GM19463 (cell line): ENCODE measurements around the gene UBAC2.
"Not testable (repeated sequence)": the region's sequence is repeated elsewhere in the genome, so short reads cannot be mapped to it uniquely, and the experiment has no call there.

Source experiments
- ATAC-seq: cut with Tn5 transposase; IDR thresholded peaks from one replicate; pipeline ENCODE4 v1.9.1; 2021; ENCODE audit warnings: mild to moderate bottlenecking, moderate library complexity; ENCODE audit not compliant: unreplicated experiment

UBAC2 gene

DNA sequence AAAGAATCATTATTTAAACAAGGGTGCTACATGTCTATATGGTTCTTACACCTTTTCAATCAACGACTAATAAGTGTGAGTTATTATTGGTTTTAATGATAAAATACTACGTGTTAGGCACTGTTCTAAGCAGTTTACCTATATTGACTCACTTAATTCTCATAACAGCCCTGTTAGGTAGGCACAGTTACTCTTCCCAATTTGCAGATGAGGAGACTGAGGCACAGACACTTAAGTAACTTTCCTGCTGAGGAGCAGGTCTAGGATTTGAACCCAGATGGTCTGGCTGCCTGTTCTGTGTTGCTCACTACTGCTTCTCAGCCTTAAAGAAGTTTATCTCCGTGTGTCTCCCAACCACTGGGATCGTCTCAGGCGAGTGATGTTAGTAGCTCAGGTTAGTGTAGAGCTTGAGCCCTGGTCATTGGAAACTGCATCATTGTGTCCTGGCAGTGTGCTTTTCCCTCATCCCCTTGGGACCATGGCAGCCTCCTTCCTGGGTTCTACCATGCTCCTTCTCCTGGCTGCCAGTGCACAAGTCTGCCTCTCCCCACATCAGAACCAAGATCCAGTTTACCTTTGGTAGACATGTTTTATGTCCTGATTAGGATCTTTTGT is 10.9 kb downstream of the UBAC2 start:
- ATAC-seq, result no peak

DNA sequence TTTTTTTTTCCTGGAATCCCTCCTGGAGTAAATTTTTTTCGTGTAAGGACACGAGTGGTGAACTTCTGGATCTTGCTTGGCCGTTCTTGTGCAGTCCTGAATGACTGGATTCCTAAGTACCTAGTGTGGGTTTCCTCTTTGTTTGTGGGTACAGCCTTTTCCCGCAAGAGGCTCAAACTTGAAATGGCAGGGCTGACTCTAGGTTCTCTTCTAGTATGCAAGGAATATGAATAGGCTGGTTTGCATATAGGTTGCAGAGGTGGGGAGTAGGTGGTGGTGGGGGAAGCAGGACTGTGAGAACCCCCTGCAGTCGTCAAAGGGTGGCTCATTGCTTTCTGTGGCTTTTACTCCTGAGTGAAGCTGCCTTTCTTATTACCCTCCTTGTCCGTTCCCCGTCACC is 13.6 kb downstream of the UBAC2 start:
- ATAC-seq, result peak; percentile 68

- no peak for ATAC-seq
Observed at GRCh38 chr13:99214731-99215130, 14.1 kb downstream of the UBAC2 start.

DNA sequence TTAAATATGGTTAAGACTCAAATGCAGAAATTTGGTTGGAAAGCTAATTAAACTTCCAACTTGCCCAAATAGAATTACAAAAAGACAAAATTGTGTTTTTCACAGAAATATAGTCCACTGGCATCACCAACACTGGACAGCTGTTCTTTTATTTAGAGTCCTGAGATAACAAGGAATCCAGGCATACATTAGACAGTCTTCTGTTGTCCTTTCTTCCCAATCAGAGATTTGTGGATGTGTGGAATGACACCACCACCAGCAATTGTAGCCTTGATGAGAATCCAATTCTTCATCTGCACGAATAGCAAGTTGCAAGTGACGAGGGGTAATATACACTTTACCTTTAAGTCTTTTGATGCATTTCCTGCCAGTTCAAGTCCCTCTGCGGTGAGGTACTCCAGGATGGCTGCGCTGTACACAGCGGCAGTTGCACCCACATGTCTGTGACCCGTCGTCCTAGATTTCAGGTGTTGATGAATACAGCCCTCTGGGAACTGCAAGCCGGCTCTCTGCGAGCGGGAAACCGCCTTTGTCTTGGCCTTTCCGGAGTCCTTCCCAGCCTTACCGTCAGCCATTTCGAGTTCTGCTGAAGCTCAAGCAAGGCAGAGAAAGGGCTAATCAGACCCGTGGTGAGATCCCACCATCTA is 14.7 kb downstream of the UBAC2 start:
- ATAC-seq, result no peak

DNA sequence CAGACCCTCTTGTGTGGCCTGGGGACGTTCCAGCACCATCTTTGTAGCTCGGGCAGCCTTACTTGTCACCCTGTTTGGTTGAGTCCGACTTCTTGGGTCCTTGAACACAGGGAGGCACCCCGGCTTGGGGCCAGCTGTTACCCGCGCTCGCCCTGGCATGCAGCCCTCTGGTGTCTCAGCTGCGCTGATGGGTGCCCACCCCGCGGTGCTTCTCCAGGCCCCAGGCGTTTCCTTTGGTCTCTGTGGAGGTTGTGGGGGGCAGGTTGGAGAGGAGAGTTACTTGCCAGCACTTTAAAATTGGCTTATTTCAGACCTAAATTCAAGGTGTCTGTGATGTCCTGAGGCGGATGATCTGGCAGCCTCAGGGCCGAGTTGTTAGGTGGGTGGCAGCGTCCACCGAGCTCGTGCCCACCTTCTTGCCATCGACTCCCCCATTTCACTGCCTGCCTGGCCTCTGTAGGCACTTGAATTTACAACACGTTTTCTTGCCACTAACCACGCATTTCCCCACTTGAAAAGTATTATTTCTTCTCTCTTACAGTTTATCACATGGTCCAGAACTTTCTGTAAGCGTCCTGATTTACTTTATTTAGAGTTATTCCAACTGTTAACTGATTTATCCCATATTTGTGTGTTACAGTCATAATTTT is 16.9 kb downstream of the UBAC2 start:
- no peak for ATAC-seq

DNA sequence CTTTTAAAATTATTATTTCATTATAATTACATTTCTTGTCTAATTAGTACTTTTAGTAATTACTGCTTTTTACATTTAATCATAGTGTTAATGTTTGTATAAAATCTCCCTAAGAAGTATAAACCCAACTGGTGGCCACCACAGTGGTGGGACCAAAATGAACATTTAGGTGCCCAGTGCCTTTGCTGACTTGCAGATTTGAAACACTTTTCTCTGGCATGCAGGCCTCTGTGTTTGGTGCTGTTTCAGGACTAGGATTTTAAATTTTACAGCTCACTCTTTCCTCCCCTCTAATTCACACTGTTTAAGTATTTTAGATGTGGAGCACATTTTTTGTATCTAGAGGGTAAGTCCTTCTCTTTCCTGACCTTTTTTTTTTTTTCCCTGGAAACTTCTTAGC is 17.5 kb downstream of the UBAC2 start:
- no peak for ATAC-seq

GRCh38 chr13:99218545-99218944 is 17.9 kb downstream of the UBAC2 start:
- no peak for ATAC-seq

DNA sequence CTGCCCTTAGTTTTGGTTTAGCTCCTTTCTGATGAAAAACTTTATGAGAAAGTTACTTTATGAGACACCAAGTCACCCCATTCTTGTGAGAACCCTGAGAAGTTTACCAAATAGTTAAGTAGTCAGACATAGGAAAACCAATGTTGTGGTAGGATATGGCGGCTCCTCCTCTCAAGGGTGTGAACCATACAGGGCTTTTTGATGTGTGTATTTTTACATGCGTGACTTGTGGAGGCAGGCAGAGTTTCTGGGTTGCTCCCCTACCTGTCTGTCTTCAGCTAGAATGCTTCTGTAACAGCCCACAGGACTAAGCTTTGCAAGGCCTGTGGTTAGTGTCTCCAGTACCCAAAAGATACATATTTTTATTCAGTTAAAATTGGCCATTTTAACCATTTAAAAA is 18.3 kb downstream of the UBAC2 start:
- no peak for ATAC-seq

DNA sequence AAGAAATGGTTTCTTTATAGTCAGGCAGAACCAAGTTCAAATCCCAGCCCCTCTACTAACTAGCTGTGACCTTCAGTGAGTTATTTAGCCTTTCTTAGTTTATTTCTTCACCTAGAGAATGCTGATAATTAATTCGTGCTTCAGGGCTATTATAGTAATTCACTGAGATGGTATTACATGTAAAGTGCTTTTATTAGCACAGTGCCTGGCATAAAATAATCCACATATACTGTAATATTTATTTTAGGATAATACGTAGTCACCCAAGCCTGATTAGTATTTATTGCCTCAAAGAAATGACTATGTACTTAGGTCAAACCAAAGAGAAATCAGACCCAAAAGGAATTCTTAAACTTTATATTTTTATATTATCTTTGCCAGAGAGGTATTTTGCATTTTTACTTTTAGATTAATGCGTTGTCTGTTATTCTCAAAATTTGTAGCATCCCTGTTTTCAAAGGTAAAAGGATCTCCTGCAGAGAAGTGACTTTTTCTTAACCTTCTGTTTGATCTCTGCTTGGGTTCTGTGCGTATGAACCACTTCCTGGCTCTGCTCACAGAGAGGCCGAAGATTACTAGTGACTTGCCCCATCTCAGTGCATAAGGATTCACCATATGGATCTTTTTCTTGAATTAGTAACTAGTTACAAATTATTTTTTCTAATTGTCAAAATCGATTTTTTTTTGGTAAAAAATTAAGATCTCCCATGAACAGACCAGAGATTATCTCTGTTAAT is 19.7 kb downstream of the UBAC2 start:
- ATAC-seq, result no peak

DNA sequence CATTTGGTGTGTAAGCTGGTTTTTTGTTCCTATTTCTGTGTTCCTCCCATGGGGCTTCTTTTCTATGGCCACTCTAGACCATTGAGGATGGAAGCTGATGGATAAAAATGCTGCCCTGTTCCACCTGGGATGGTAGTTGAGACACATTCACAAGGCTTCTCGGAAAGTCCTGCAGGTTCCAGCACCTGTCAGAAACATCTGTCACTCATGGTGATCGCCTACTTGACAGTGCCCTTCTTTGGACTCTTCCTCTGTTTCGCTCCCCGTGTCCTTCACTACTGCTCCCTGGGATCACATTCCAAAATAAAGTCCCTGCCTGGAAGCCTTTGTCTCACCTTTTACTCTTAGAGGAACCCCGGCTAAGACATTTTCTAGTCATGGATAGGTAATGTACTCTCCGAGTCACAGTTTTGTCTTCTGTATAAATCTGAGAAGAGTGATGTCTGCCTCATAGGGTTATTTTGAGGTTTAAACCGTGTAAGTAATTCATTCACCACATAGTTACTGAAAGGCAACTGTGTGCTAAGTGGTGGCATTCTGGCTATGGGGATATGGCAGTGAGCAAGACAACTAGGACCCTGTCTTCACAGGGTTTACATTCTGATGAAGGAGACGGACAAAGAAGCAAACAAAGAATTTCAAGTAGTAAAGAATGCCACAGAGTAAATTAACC is 21.0 kb downstream of the UBAC2 start:
- ATAC-seq, result no peak

DNA sequence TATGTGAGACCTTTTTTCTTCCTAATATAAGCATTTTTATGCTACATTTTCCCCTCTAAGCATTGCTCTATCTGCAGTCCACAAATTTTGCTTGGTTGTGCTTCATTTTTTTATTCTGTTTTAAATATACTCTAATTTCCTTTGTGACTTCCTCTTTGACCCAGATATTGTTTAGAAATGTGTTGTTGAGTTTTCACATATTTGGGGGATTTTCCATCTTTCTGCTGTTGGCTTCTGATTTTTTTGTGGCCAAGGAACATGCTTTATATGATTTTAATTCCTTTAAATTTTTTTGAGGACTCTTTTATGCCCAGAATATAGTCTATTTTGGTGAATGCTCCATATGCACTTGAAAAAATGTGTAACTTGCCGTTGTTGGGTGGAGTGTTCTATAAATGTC is 22.9 kb downstream of the UBAC2 start:
- ATAC-seq, result no peak

GRCh38 chr13:99224021-99224420 is 23.4 kb downstream of the UBAC2 start:
- ATAC-seq, result no peak

DNA sequence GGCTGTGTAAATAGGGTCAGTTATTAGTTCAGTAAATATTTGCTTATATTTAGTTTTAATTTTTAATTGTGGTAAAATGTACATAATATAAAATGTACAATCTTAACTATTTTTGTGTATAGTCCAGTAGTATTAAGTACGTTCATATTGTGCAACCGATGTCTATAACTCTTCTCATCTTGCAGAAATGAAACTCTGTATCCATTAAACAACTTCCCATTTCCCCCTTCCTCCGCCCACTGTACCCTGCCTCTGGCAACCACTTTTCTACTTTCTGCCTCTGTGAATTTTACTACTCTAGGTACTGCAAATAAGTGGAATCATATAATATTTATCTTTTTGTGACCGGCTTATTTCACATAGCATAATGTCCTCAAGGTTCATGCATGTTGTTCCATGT is 24.4 kb downstream of the UBAC2 start:
- ATAC-seq, result no peak

GRCh38 chr13:99226513-99226912 is 25.9 kb downstream of the UBAC2 start:
- no peak for ATAC-seq

DNA sequence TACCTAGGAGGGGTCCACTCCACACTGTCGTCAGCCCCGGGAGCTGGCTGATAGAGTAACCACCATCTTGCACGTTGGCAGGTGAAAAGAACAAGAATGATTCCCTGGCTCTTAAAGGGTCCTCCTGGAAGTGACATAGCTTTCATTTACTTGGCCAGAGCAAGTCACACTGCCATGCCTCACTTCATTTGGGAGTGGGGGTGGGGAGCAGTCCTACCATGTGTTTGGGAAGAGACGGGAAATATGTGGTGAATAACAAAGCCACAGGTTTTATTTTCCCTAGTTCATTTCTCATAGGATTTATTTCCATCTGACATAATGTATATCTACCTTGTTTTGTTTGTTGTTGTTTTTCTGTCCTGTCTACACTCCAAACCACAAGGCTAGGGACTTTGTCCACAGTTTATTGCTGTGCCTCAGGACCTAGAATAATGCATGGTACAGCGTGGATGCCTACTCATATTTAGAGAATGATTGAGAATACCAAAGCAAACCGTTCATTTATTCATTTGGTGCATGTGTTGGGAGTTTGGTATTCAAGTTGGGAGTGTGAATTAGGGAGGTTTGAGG is 26.8 kb downstream of the UBAC2 start:
- no peak for ATAC-seq

- ATAC-seq, result no peak
Observed at GRCh38 chr13:99227909-99228688, 27.4 kb downstream of the UBAC2 start.

- peak; percentile 92 for ATAC-seq
Observed at GRCh38 chr13:99228737-99229691, 28.4 kb downstream of the UBAC2 start.

DNA sequence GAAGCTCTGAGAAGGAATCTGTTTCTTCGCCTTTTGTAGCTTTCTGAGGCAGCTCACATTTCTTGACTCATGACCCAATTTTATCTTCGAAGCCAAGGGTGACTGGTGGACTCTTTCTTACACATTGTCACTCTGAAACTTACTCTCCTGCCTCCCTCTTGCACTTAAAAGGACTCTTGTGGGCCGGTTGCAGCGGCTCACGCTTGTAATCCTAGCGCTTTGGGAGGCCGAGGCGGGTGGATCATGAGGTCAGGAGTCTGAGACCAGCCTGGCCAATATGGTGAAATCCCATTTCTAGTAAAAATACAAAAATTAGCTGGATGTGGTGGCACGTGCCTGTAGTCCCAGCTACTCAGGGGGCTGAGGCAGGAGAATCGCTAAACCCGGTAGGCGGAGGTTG is 29.9 kb downstream of the UBAC2 start:
- not testable (repeated sequence) for ATAC-seq

GRCh38 chr13:99230991-99231390 is 30.3 kb downstream of the UBAC2 start:
- ATAC-seq, result no peak
